ENCODE results near the gene CRYBG1.

- no peak for TF ChIP-seq POLR2AphosphoS5 (IDR thresholded peaks at IDR 0.05; ENCODE audit: low read depth, low read length)
- TF ChIP-seq FOXP2 (optimal IDR thresholded peaks at IDR 0.05; ENCODE audit: borderline replicate concordance, extremely low read depth, extremely low read length, insufficient read depth), result no peak
Observed at GRCh38 chr6:106529438-106529837, 168.9 kb downstream of the CRYBG1 start.
